ENCODE data around the gene RIPK4.
"Not testable (repeated sequence)": the region's sequence is repeated elsewhere in the genome, so short reads cannot be mapped to it uniquely, and the experiment has no call there.

The RIPK4 gene

GRCh38 chr21:41717573-41718330, 49.1 kb downstream of the RIPK4 start:
- H3K27me3 Mint-ChIP-seq, result peaks cover 56% of the 10 kb centered on the region
- no peak overlapping the region for H3K27ac Mint-ChIP-seq
- H3K9me3 Mint-ChIP-seq, result no peaks in the 10 kb centered on the region
- no peak overlapping the region for H3K4me3 Mint-ChIP-seq
- no peak for DNase-seq
- H3K36me3 Mint-ChIP-seq (ENCODE audit: low read depth), result no peaks in the 10 kb centered on the region
- no peaks in the 10 kb centered on the region for H3K4me1 Mint-ChIP-seq (ENCODE audit: low read depth)

- peaks cover 52% of the 10 kb centered on the region for H3K27me3 Mint-ChIP-seq
- H3K36me3 Mint-ChIP-seq (ENCODE audit: low read depth), result no peaks in the 10 kb centered on the region
- H3K27ac Mint-ChIP-seq, result no peak overlapping the region
- no peak for DNase-seq
- H3K4me3 Mint-ChIP-seq, result no peak overlapping the region
- no peaks in the 10 kb centered on the region for H3K9me3 Mint-ChIP-seq
- no peaks in the 10 kb centered on the region for H3K4me1 Mint-ChIP-seq (ENCODE audit: low read depth)
Observed at GRCh38 chr21:41716751-41717150, 50.1 kb downstream of the RIPK4 start.

DNA sequence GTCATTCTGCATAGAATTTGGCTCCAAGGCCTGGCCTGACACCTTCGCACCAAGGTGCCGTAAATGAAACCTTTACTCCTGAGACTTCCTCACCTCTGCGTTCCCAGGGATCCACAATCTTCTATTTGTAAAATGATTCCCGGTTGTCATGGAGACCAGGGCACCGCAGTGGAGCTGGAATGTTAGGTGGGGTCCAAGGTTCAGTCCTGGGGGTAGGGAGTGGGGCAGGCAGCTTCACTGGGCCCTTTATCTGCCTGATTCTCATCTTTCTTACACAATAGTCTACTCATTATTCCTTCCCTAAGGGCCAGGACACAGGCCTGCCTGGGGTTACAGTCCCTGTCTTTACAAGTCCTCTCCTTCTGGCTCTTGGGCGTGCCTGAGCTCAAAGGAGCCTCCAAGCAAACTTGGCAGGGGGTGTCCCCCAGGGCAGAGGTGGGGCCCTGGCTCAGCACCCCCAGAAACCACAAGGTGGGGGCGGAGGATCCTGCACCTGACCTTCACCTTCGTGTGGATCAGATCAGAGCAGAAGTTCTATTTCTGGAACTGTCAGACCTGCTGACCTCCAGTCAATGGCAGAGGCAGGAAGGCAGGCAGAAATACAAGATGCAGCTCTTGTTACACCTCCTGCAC, 51.1 kb downstream of the RIPK4 start:
- DNase-seq, result no peak
- Mint-ChIP-seq H3K9me3 (no peaks in the 10 kb centered on the region), H3K4me3 (no peak overlapping the region), H3K27ac (no peak overlapping the region), H3K36me3 (ENCODE audit: low read depth) (no peaks in the 10 kb centered on the region), H3K4me1 (ENCODE audit: low read depth) (no peaks in the 10 kb centered on the region), H3K27me3 (peaks cover 58% of the 10 kb centered on the region)

DNA sequence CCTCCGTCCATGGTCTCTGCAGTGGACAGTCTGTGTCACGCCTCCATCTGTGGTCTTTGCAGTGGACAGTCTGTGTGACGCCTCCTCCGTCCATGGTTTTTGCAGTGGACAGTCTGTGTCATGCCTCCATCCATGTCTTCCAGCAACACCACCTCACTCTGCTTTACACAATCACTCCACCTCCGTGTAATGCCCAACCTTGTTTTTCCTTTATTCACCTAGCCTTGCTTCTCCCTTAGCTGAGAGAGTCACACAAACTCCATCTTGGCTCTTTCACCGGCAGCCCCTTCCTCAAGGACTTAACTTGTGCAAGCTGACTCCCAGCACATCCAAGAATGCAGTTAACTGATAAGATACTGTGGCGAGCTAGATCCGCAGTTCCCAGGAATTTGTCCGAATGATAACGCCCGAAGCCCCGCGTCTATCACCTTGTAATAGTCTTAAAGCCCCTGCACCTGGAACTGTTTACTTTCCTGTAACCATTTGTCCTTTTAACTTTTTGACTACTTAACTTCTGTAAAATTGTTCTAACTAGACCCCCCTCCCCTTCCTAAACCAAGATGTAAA, 52.5 kb downstream of the RIPK4 start:
- H3K4me3 Mint-ChIP-seq; DNase-seq; H3K9me3 Mint-ChIP-seq; H3K4me1 Mint-ChIP-seq (ENCODE audit: low read depth); H3K27ac Mint-ChIP-seq; H3K36me3 Mint-ChIP-seq (ENCODE audit: low read depth): not testable (repeated sequence)
- H3K27me3 Mint-ChIP-seq, result peaks cover 61% of the 10 kb centered on the region

DNA sequence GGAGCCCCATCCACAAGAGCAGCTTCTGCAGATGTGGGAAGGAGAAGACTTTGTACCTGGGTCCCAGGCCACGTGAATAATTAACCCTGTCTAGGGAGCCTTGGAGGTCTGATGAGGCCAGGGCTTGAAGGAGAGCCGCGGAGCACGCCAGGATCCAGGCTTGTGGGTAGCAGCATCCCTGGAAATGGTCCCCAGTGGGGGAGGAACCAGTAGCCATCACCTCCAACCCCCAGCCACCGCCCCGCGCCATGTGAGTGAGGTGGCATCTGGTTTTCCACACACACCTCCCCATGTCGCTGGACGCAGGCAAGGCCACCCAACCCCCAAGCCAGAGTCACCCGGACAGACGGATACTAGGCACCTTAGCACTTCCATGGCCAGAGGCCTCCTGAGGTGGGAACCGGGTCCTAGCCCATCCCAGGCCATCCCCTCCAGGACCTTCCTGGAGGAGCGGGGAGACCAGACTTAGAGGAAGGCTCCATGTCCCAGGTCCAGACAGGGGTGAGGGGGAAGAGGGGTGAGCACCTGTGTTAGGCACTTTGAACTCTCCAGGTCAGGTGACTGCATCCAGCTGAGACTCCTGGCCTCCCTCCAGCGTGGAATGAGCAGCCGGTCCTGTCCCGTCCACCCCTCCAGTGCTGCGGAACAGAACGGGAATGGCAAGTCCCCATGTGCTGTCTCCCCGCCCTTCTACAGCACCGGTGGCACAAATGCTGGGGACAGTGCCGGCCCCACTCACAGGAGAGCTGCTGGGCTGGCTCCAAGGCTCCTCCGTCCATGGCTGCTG, 53.2 kb downstream of the RIPK4 start:
- H3K4me3 Mint-ChIP-seq, result no peak overlapping the region

GRCh38 chr21:41712730-41713129, 54.1 kb downstream of the RIPK4 start:
- H3K27me3 Mint-ChIP-seq, result peaks cover 69% of the 10 kb centered on the region
- no peaks in the 10 kb centered on the region for H3K36me3 Mint-ChIP-seq (ENCODE audit: low read depth)

More for the DNA sequence above, 53.2 kb downstream of the RIPK4 start:
- no peaks in the 10 kb centered on the region for H3K36me3 Mint-ChIP-seq (ENCODE audit: low read depth)
- DNase-seq, result no peak
- no peak overlapping the region for H3K27ac Mint-ChIP-seq
- H3K27me3 Mint-ChIP-seq, result peaks cover 68% of the 10 kb centered on the region
- no peaks in the 10 kb centered on the region for H3K4me1 Mint-ChIP-seq (ENCODE audit: low read depth)
- H3K9me3 Mint-ChIP-seq, result no peaks in the 10 kb centered on the region

DNA sequence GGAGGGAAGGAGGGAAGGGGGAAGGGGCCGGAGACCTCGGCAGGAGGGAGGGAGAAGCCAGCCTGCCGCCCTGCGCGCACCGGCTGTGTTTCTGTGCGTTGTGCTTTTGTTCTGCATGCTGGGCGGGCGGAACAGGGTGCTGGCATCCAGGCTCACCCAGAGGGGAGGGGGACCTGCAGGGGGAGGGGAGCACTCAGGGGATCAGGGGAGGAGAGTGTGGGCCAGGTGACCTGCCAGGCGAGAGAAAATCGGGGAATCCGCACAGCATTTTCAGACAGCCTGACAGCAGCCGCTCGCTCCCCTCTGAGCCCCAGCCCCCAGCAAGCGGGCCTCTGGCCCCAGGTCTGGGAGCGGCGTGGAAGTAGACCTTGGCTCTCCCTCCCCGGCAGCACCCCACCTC, 54.7 kb downstream of the RIPK4 start:
- Mint-ChIP-seq H3K9me3 (peaks cover 3% of the 10 kb centered on the region), H3K27ac (no peak overlapping the region)

More at GRCh38 chr21:41712730-41713129, 54.1 kb downstream of the RIPK4 start:
- no peaks in the 10 kb centered on the region for H3K4me1 Mint-ChIP-seq (ENCODE audit: low read depth)
- DNase-seq, result no peak
- H3K4me3 Mint-ChIP-seq, result no peak overlapping the region
- no peaks in the 10 kb centered on the region for H3K9me3 Mint-ChIP-seq
- H3K27ac Mint-ChIP-seq, result no peak overlapping the region

DNA sequence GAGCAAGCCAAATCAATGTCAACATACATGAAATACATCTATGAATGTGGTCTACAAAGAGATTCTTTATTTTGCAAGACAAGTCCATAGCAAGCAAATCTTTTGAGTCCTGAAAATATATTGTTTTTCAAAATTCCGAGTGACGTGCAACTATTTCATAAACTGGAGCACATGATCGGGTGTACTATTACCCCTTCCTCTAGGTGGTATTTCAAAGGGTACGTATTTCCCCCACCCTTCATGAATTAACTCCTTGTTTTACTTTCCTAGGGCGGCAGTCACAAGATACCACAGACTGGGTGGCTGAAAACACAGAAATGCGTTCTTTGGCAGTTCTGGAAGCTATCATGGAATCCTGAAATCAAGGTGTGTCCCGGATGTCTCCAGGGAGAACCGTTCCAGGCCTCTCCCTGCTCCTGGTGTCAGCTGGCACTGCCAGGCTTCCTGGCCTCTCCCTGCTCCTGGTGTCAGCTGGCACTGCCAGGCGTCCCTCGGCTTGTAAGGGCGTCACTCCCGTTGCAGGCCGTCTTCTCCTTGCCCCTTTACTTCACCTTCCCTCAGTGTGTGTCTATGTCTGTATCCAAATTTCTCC, 55.3 kb downstream of the RIPK4 start:
- Mint-ChIP-seq H3K36me3 (ENCODE audit: low read depth) (no peaks in the 10 kb centered on the region), H3K27ac (no peak overlapping the region), H3K4me3 (no peak overlapping the region), H3K9me3 (peaks cover 8% of the 10 kb centered on the region), H3K4me1 (ENCODE audit: low read depth) (peaks cover 11% of the 10 kb centered on the region), H3K27me3 (peaks cover 64% of the 10 kb centered on the region)
- DNase-seq, result no peak

More for the DNA sequence above, 54.7 kb downstream of the RIPK4 start:
- peaks cover 5% of the 10 kb centered on the region for H3K4me1 Mint-ChIP-seq (ENCODE audit: low read depth)
- peaks cover 68% of the 10 kb centered on the region for H3K27me3 Mint-ChIP-seq
- no peaks in the 10 kb centered on the region for H3K36me3 Mint-ChIP-seq (ENCODE audit: low read depth)
- no peak for DNase-seq
- H3K4me3 Mint-ChIP-seq, result no peak overlapping the region

DNA sequence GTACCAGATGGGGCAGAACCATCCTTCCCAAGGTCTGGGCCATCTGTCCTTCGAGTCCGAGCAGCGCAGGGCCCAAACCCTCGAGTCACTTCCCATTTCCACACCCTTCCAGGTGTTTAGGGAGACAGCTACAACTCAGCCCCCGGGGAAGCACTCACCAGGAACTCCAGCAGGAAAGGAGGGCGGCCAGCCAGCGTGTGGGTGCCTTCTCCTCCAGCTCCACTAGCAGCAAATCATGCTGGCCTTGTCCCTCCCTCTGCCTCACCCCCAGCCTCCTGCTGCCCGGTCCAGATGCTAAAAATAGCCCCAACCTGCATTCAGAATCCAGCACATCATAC, 56.1 kb downstream of the RIPK4 start:
- Mint-ChIP-seq H3K27ac (no peak overlapping the region), H3K4me3 (no peak overlapping the region), H3K36me3 (ENCODE audit: low read depth) (no peaks in the 10 kb centered on the region), H3K4me1 (ENCODE audit: low read depth) (peaks cover 11% of the 10 kb centered on the region), H3K9me3 (peaks cover 8% of the 10 kb centered on the region), H3K27me3 (peaks cover 62% of the 10 kb centered on the region)
- no peak for DNase-seq

- Mint-ChIP-seq H3K27ac (no peak overlapping the region), H3K4me3 (no peak overlapping the region), H3K9me3 (peaks cover 8% of the 10 kb centered on the region), H3K4me1 (ENCODE audit: low read depth) (peaks cover 11% of the 10 kb centered on the region), H3K36me3 (ENCODE audit: low read depth) (no peaks in the 10 kb centered on the region), H3K27me3 (peaks cover 61% of the 10 kb centered on the region)
- DNase-seq, result no peak
Observed at GRCh38 chr21:41709965-41710822, 56.7 kb downstream of the RIPK4 start.

DNA sequence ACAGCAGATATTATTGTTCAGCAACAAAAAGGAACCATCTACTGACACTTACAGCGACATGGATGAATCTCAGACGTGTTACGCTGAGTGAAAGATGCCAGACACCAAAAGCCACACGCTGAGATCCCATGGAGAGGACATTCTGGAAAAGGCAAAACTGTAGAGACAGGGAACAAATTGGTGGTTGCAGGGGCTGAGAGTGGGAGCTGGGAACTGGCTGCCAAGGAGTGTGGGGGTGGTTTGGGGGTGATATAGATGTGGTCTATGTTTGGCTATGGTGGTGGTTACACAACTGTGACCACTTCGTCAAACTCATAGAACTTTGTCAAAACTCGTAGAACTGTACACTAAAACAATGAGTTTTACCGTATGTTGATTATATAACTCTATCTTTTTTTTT, 57.7 kb downstream of the RIPK4 start:
- no peak overlapping the region for H3K27ac Mint-ChIP-seq
- H3K27me3 Mint-ChIP-seq, result peaks cover 57% of the 10 kb centered on the region
- no peak overlapping the region for H3K4me3 Mint-ChIP-seq
- H3K36me3 Mint-ChIP-seq (ENCODE audit: low read depth), result no peaks in the 10 kb centered on the region
- H3K9me3 Mint-ChIP-seq, result peaks cover 8% of the 10 kb centered on the region
- H3K4me1 Mint-ChIP-seq (ENCODE audit: low read depth), result peaks cover 11% of the 10 kb centered on the region
- DNase-seq, result no peak

DNA sequence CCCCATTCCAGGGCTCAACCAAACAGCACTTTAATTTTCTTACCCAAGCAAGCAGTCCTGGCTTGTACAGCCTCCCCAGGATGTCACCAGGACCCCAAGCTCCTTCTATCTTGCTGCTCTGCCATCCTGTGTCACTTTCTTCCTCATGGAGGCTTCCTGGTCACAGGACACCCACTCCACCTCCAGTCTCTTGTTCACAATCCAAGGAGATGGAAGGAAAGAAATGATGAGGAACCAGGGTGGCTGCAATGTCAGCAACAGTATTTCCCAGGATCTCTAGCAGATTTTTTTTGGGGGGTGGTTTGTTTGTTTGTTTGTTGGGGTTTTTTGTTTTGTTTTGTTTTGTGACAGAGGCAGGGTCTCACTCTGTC, 58.9 kb downstream of the RIPK4 start:
- Mint-ChIP-seq H3K27ac (no peak overlapping the region), H3K4me3 (no peak overlapping the region), H3K4me1 (ENCODE audit: low read depth) (peaks cover 11% of the 10 kb centered on the region), H3K27me3 (peaks cover 51% of the 10 kb centered on the region), H3K36me3 (ENCODE audit: low read depth) (no peaks in the 10 kb centered on the region), H3K9me3 (peaks cover 8% of the 10 kb centered on the region)
- no peak for DNase-seq

DNA sequence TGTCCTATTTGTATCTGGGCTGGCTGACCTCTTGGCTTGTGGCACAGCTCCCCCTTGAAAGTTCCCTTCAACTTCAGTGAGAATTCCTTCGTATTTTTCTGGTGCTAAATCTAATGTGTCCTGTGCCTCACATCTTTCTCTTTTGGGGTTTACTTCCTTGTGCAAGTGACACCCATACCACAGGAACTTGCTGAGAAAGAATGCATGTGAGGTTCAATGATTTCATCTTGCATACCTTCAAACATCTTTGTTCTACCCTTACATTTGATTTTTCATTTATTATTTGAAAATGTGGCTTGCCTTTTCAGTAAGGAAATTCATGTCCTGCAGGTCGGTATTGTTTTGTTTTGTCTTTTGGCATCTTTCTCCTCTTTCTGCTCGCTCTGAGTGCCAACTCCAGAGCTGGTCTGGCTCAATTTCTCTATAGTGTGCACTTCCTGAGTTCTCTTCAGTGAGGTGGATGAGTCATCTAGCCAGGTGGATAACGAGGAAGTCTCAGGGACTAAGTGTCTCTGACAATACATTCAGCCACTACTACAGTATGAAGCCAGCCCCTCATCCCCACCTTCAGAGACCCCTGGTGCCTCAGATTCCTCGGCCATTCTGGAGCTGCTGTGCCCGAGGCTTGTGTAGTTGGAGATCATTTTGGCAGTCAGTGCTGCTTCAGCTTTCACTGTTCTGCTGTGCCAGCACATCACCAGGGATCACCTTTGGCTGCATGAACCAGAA, 59.5 kb downstream of the RIPK4 start:
- Mint-ChIP-seq H3K4me3 (no peak overlapping the region), H3K4me1 (ENCODE audit: low read depth) (peaks cover 11% of the 10 kb centered on the region), H3K27me3 (peaks cover 54% of the 10 kb centered on the region), H3K36me3 (ENCODE audit: low read depth) (no peaks in the 10 kb centered on the region), H3K9me3 (peaks cover 8% of the 10 kb centered on the region), H3K27ac (no peak overlapping the region)
- DNase-seq, result no peak

Measured in activated T-cell treated with anti-CD3 and anti-CD28 coated beads, Interleukin-2, amount 50 U/mL, for 24 hours (primary cell).